A549 (cell line): ENCODE measurements around the gene AKR7A3. TPM values are rescaled to one million over a fixed set of nuclear protein-coding genes. Genes with fewer than 3 reads are reported as not detected.

Source experiments
- ATAC-seq, 2 experiments: fragments of 200-7000 bp in 1 of 2; fragments of >200 bp in 1 of 2; cut with Nextera tagmentation in 1 of 2; cut with Tn5 transposase in 1 of 2; 3 replicates each; pipeline versions ENCODE4 v1.8.0 to v1.9.1; 2018 to 2020; ENCODE audit warnings: mild to moderate bottlenecking in 1 of 2, moderate library complexity in 1 of 2
- CTCF ChIA-PET: fragments of 300-600 bp; sonication (Branson Sonifier 250); formaldehyde crosslinking; extraction: SDS; loops from one replicate; lab custom pipeline; 2021; ENCODE audit warnings: antibody characterized with exemption, inconsistent platforms; lab: Yijun Ruan, JAX
- POLR2A ChIA-PET: fragments of 350-600 bp; formaldehyde crosslinking; extraction: SDS; loops from one replicate; lab custom pipeline; 2021; ENCODE audit warnings: antibody characterized with exemption, inconsistent platforms; lab: Yijun Ruan, JAX
- DNase-seq, 2 experiments: peaks; one replicate each; pipeline versions ENCODE4 v3.0.0 to v3.0.0-alpha.2; 2011 to 2016; ENCODE audit warnings: low read depth in 1 of 2, low spot score in 1 of 2
- FAIRE-seq: peaks from 2 replicates; lab custom pipeline; 2011; peaks lifted over from hg19 to GRCh38; lab: Jason Lieb, UNC
- H3K27ac ChIP-seq, 2 experiments: fragments of >200 bp; sonication (Bioruptor Twin); formaldehyde crosslinking; 3 replicates each; pipeline ENCODE4 v1.5.1; 2016 to 2017
- H3K4me1 ChIP-seq: fragments of >200 bp; sonication (Bioruptor Twin); formaldehyde crosslinking; 3 replicates; pipeline ENCODE4 v1.6.1; 2016
- H3K4me2 ChIP-seq: fragments of >200 bp; sonication (Bioruptor Twin); formaldehyde crosslinking; 3 replicates; pipeline ENCODE4 v1.6.1; 2016
- H3K4me3 ChIP-seq: fragments of >200 bp; sonication (Bioruptor Twin); formaldehyde crosslinking; 3 replicates; pipeline ENCODE4 v1.5.1; 2016
- H3K9me3 ChIP-seq: fragments of >200 bp; sonication (Bioruptor Twin); formaldehyde crosslinking; 3 replicates; pipeline ENCODE4 v1.6.1; 2016
- CBX8 ChIP-seq: fragments of 200-600 bp; sonication (generic); IDR thresholded peaks from 2 replicates; pipeline ENCODE4 v1.6.1; 2016
- CEBPB ChIP-seq, 2 experiments: fragments of >200 bp in 1 of 2; sonication (Bioruptor Twin) in 1 of 2; formaldehyde crosslinking in 1 of 2; IDR thresholded peaks; 2 replicates each; pipeline ENCODE4 v1.6.1; 2012 to 2016
- CHD2 ChIP-seq: fragments of 150-350 bp; IDR thresholded peaks from 2 replicates; pipeline ENCODE4 v1.6.1; 2014; ENCODE audit warnings: low read length; ENCODE audit not compliant: partially characterized antibody
- CHD4 ChIP-seq: fragments of 200-600 bp; sonication (generic); IDR thresholded peaks from 2 replicates; pipeline ENCODE4 v1.6.1; 2016; ENCODE audit warnings: antibody characterized with exemption, mild to moderate bottlenecking, borderline replicate concordance
- EHMT2 ChIP-seq: fragments of 200-600 bp; sonication (generic); IDR thresholded peaks from 2 replicates; pipeline ENCODE4 v1.6.1; 2016; ENCODE audit warnings: antibody characterized with exemption, low read depth, mild to moderate bottlenecking, moderate library complexity
- FOSB ChIP-seq: fragments of 250-450 bp; sonication (Bioruptor Pico); IDR thresholded peaks from 2 replicates; pipeline ENCODE4 v1.5.0; 2020; ENCODE audit warnings: mild to moderate bottlenecking, moderate library complexity
- GATA3 ChIP-seq: IDR thresholded peaks from 2 replicates; pipeline ENCODE4 v1.6.1; 2012; ENCODE audit warnings: borderline replicate concordance
- HDAC2 ChIP-seq: fragments of 200-600 bp; sonication (generic); IDR thresholded peaks from 2 replicates; pipeline ENCODE4 v1.6.1; 2016
- HOXB13 ChIP-seq: fragments of 250-450 bp; sonication (Bioruptor Pico); IDR thresholded peaks from 2 replicates; pipeline ENCODE4 v1.5.0; 2020; ENCODE audit warnings: low read depth, mild to moderate bottlenecking, moderate library complexity
- JUN ChIP-seq, 2 experiments: fragments of >200 bp; sonication (Bioruptor Twin); formaldehyde crosslinking; IDR thresholded peaks; 2 replicates in 1 of 2; 3 replicates in 1 of 2; pipeline ENCODE4 v1.6.1; 2016 to 2017
- KDM5A ChIP-seq: fragments of 200-600 bp; sonication (generic); IDR thresholded peaks from 2 replicates; pipeline ENCODE4 v1.6.1; 2016; ENCODE audit warnings: antibody characterized with exemption, mild to moderate bottlenecking
- MYC ChIP-seq: IDR thresholded peaks from 2 replicates; pipeline ENCODE4 v1.6.1; 2012; ENCODE audit warnings: mild to moderate bottlenecking, inconsistent platforms, low read length, improper control_type of control experiment, borderline replicate concordance
- NR3C1 ChIP-seq: fragments of >200 bp; sonication (Bioruptor Twin); formaldehyde crosslinking; IDR thresholded peaks from 3 replicates; pipeline ENCODE4 v1.6.1; 2017
- POLR2A ChIP-seq: IDR thresholded peaks from 2 replicates; pipeline ENCODE4 v1.6.1; 2012; ENCODE audit warnings: mild to moderate bottlenecking, low read length
- RARB ChIP-seq: fragments of 250-450 bp; sonication (Bioruptor Pico); IDR thresholded peaks from 2 replicates; pipeline ENCODE4 v1.8.0; 2021; ENCODE audit warnings: mild to moderate bottlenecking, moderate library complexity
- RFX5 ChIP-seq: fragments of 450-650 bp; IDR thresholded peaks from 2 replicates; pipeline ENCODE4 v1.7.1; 2014; ENCODE audit warnings: antibody characterized with exemption, mild to moderate bottlenecking, moderate library complexity
- TFCP2L1 ChIP-seq: fragments of 250-450 bp; sonication (Bioruptor Pico); IDR thresholded peaks from 2 replicates; pipeline ENCODE4 v1.5.0; 2021; ENCODE audit warnings: mild to moderate bottlenecking
- TP53 ChIP-seq: fragments of 250-450 bp; sonication (Bioruptor Pico); IDR thresholded peaks from 2 replicates; pipeline ENCODE4 v1.5.0; 2021; ENCODE audit warnings: mild to moderate bottlenecking, moderate library complexity
- ZC3H11A ChIP-seq: fragments of 450-650 bp; IDR thresholded peaks from 2 replicates; pipeline ENCODE4 v1.6.1; 2014; ENCODE audit warnings: antibody characterized with exemption, mild to moderate bottlenecking
- ZSCAN20 ChIP-seq: fragments of 250-450 bp; sonication (Bioruptor Pico); IDR thresholded peaks from 2 replicates; pipeline ENCODE4 v1.8.0; 2022; ENCODE audit warnings: mild to moderate bottlenecking, moderate library complexity
- WGBS: methylation state at CpG from one replicate; pipeline ENCODE4 v1.1.6; 2017; ENCODE audit errors: missing lambda C conversion rate; 5-methylcytosine and 5-hydroxymethylcytosine counted together
- polyA plus RNA-seq, 4 experiments: library from polyadenylated mRNA; depleted of rRNA in 3 of 4; stranded (reverse); fragments of >200 nt; fragmentation: RNase III in 1 of 4; extraction: RNeasy Plus Mini Kit Qiagen cat#74134 plus additional on column Dnase treatment in 1 of 4; gene quantifications; 2 replicates in 3 of 4; 3 replicates in 1 of 4; pipeline ENCODE4 v1.2.3, GENCODE V29; 2011 to 2017
- TF ChIP-seq, protein P1 (sequence below): fragments of >200 bp; sonication (Bioruptor Twin); formaldehyde crosslinking; IDR thresholded peaks from 3 replicates; pipeline ENCODE4 v1.6.1; 2016
- TF ChIP-seq, protein P2 (sequence below): IDR thresholded peaks from 2 replicates; pipeline ENCODE4 v1.6.1; 2012; ENCODE audit warnings: low read depth, borderline replicate concordance
- TF ChIP-seq, protein P3 (sequence below): fragments of 200-600 bp; sonication (generic); IDR thresholded peaks from 2 replicates; pipeline ENCODE4 v1.6.1; 2016; ENCODE audit warnings: antibody characterized with exemption, mild to moderate bottlenecking, moderate library complexity
- TF ChIP-seq, protein P4 (sequence below): IDR thresholded peaks from 2 replicates; pipeline ENCODE4 v1.6.1; 2012
- TF ChIP-seq, protein P5 (sequence below): fragments of >200 bp; sonication (Bioruptor Twin); formaldehyde crosslinking; IDR thresholded peaks from 2 replicates; pipeline ENCODE4 v1.6.1; 2016
- TF ChIP-seq, protein P6 (sequence below): fragments of 250-450 bp; sonication (Bioruptor Pico); IDR thresholded peaks from 2 replicates; pipeline ENCODE4 v1.5.0; 2020; ENCODE audit warnings: low read depth, mild to moderate bottlenecking, moderate library complexity

Gene AKR7A3
- polyA plus RNA-seq, 2 of the 4 experiments (the other 2 are of a cell fraction), result 0.10 to 0.21 TPM

DNA sequence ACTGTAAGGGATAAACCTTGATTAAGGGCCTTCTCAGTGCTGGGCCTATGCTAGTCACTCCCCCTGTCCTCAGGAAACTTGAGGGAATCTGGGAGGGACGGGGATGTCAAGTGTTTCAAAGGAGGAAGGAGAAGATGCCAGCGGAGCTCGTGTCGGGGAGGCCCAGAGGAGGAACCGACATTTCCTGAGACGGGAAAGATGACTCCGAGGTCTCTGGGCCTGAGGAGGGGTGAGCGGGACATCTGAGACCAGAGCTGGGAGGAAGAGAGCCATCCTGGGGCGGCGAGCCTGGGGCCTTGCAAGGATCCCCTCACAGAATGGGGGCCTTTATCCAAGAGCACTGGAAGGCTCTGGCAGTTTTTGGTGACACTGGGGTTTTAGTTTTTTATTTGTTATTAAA, 33.9 kb upstream of the AKR7A3 start (continued):
- TF ChIP-seq, protein P1, sequence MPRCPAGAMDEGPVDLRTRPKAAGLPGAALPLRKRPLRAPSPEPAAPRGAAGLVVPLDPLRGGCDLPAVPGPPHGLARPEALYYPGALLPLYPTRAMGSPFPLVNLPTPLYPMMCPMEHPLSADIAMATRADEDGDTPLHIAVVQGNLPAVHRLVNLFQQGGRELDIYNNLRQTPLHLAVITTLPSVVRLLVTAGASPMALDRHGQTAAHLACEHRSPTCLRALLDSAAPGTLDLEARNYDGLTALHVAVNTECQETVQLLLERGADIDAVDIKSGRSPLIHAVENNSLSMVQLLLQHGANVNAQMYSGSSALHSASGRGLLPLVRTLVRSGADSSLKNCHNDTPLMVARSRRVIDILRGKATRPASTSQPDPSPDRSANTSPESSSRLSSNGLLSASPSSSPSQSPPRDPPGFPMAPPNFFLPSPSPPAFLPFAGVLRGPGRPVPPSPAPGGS, result no peak
- TF ChIP-seq TFCP2L1 (CRISPR knock-in tag), result no peak

DNA sequence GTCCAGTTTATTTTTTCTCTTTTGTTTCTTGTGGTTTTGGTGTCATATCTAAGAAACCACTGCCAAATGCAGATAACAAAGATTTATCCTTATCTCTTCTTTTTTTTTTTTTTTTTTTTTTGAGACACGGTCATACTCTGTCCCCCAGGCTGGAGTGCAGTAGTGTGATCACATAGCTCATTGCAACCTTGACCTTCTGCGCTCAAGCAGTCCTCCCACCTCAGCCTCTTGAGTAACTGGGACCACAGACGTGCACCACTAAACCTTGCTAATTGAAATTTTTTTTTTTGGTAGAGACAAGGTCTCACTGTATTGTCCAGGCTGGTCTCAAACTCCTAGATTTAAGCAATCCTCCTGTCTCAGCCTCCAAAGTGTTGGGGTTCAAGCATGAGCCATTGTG, 32.5 kb upstream of the AKR7A3 start:
- DNase-seq (no peak), FAIRE-seq (no peak), ATAC-seq (no peak)
- CTCF ChIA-PET, result interaction anchor here (0.6 kb wide), 1 partner anchor 21 kb away, joined by 3 read pairs; no protein-coding TSS in a partner anchor
- Histone ChIP-seq H3K4me2 (no peak overlapping the region), H3K27ac (no peak overlapping the region), H3K9me3 (no peaks in the 10 kb centered on the region), H3K4me3 (no peak overlapping the region), H3K4me1 (no peaks in the 10 kb centered on the region)
- WGBS, result 88% methylated on average over 3 of the region's 3 CpGs
- TF ChIP-seq, protein P2, sequence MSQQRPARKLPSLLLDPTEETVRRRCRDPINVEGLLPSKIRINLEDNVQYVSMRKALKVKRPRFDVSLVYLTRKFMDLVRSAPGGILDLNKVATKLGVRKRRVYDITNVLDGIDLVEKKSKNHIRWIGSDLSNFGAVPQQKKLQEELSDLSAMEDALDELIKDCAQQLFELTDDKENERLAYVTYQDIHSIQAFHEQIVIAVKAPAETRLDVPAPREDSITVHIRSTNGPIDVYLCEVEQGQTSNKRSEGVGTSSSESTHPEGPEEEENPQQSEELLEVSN, result no peak
- TF ChIP-seq, protein P3, sequence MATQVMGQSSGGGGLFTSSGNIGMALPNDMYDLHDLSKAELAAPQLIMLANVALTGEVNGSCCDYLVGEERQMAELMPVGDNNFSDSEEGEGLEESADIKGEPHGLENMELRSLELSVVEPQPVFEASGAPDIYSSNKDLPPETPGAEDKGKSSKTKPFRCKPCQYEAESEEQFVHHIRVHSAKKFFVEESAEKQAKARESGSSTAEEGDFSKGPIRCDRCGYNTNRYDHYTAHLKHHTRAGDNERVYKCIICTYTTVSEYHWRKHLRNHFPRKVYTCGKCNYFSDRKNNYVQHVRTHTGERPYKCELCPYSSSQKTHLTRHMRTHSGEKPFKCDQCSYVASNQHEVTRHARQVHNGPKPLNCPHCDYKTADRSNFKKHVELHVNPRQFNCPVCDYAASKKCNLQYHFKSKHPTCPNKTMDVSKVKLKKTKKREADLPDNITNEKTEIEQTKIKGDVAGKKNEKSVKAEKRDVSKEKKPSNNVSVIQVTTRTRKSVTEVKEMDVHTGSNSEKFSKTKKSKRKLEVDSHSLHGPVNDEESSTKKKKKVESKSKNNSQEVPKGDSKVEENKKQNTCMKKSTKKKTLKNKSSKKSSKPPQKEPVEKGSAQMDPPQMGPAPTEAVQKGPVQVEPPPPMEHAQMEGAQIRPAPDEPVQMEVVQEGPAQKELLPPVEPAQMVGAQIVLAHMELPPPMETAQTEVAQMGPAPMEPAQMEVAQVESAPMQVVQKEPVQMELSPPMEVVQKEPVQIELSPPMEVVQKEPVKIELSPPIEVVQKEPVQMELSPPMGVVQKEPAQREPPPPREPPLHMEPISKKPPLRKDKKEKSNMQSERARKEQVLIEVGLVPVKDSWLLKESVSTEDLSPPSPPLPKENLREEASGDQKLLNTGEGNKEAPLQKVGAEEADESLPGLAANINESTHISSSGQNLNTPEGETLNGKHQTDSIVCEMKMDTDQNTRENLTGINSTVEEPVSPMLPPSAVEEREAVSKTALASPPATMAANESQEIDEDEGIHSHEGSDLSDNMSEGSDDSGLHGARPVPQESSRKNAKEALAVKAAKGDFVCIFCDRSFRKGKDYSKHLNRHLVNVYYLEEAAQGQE, result no peak
- TF ChIP-seq FOSB (CRISPR knock-in tag), result no peak
- no peak for TF ChIP-seq JUN (IDR thresholded peaks at IDR 0.05)
- no peak for TF ChIP-seq KDM5A
- no peak for TF ChIP-seq MYC
- POLR2A ChIA-PET, result no interaction called here

DNA sequence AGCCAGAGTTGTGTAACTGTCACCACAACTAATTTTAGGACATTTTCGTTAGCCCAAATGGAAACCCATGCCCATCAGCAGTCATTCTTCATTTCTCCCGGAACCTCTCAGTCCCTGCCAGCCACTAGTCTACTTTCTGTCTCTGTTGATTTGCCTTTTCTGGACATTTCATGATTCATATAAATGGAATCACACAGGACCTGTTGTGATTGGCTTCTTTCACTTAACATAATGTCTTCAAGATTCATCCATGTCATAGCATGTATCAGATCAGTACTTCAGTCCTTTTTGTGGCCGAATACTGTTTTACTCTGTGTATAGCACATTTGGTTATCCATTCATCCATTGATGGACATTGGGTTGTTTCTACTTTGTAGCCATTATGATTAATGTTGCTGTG, 30.6 kb upstream of the AKR7A3 start:
- ChIA-PET CTCF (no interaction called here), POLR2A (no interaction called here)
- Histone ChIP-seq H3K9me3 (no peaks in the 10 kb centered on the region), H3K4me1 (no peaks in the 10 kb centered on the region), H3K4me2 (no peak overlapping the region), H3K4me3 (no peak overlapping the region), H3K27ac (no peak overlapping the region)
- FAIRE-seq (no peak), DNase-seq (no peak), ATAC-seq (no peak)
- no peak for TF ChIP-seq TP53 (CRISPR knock-in tag)
- no peak for TF ChIP-seq EHMT2
- no peak for TF ChIP-seq ZC3H11A
- no peak for TF ChIP-seq CBX8
- no peak for TF ChIP-seq CHD2
- TF ChIP-seq HOXB13 (CRISPR knock-in tag), result no peak
- 85% methylated on average over 3 of the region's 3 CpGs for WGBS

DNA sequence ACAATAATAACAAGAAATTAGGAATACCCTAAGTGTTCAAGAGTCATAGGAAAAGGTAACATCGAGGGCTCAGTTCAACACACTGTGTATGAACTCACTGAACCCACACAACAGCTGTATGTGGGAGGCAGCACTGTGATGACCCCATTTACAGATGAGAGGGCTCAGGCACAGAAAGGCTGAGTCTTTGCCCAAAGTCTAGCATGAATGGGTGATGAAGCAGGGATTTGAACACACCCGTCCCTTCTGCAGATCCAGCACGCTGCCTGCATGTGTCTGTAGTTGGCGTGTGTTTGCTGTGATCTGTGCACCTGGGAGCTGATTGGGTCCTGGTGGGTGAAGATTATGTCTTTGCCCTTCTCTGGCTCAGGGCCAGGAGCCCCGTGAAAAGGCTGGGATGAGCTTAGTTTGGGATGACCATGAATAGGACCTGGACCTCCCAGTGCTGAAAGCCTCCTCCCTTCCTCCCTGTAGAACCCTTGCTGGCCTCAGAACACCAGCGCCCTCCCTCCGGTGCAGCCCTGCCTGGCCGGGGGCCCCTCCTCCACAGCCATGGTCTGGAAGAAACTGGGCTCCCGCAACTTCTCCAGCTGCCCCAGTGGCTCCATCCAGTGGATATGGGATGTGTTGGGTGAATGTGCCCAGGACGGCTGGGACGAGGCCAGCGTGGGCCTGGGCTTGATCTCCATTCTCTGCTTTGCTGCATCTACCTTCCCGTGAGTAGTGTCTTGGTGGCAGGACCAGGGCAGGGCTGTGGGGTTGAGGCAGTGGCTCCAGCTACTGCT, 28.7 kb upstream of the AKR7A3 start:
- FAIRE-seq, result no peak
- CTCF ChIA-PET, result interaction anchor here (0.6 to 1.0 kb wide), 3 partner anchors 8 to 62 kb away, joined by 3 to 4 read pairs (median 3); no protein-coding TSS in a partner anchor
- WGBS, result 80% methylated on average over 9 of the region's 13 CpGs
- TF ChIP-seq GATA3, result no peak
- TF ChIP-seq, protein P4, sequence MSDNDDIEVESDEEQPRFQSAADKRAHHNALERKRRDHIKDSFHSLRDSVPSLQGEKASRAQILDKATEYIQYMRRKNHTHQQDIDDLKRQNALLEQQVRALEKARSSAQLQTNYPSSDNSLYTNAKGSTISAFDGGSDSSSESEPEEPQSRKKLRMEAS, result no peak
- TF ChIP-seq, protein P5, sequence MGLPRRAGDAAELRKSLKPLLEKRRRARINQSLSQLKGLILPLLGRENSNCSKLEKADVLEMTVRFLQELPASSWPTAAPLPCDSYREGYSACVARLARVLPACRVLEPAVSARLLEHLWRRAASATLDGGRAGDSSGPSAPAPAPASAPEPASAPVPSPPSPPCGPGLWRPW, result no peak
- TF ChIP-seq HDAC2, result no peak
- TF ChIP-seq RARB (CRISPR knock-in tag), result no peak
- no peak for TF ChIP-seq CEBPB (IDR thresholded peaks at IDR 0.05)
- TF ChIP-seq KDM5A, result no peak
- TF ChIP-seq POLR2A, result no peak
- no peak for TF ChIP-seq ZSCAN20 (CRISPR knock-in tag)
- TF ChIP-seq, protein P6, sequence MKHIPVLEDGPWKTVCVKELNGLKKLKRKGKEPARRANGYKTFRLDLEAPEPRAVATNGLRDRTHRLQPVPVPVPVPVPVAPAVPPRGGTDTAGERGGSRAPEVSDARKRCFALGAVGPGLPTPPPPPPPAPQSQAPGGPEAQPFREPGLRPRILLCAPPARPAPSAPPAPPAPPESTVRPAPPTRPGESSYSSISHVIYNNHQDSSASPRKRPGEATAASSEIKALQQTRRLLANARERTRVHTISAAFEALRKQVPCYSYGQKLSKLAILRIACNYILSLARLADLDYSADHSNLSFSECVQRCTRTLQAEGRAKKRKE (CRISPR knock-in tag), result no peak
- TF ChIP-seq CHD4, result no peak
- TF ChIP-seq MYC, result no peak
- TF ChIP-seq RFX5, result no peak
- no peak for TF ChIP-seq NR3C1
- TF ChIP-seq HOXB13 (CRISPR knock-in tag), result no peak
- TF ChIP-seq EHMT2, result no peak

More for the DNA sequence above, 28.7 kb upstream of the AKR7A3 start:
- no peak for ATAC-seq
- Histone ChIP-seq H3K27ac (no peak overlapping the region), H3K4me3 (no peak overlapping the region), H3K4me2 (no peak overlapping the region), H3K4me1 (peaks cover 10% of the 10 kb centered on the region; the same call in 2 of the 3 replicates), H3K9me3 (no peaks in the 10 kb centered on the region)
- POLR2A ChIA-PET, result no interaction called here
- DNase-seq, result no peak
